Epithelial cell of proximal tubule (primary cell): ENCODE results near the gene FAM170B. TPM values are rescaled to one million over a fixed set of nuclear protein-coding genes. Genes with fewer than 3 reads are reported as not detected.

Experiments
- DNase-seq: peaks from one replicate; pipeline ENCODE4 v3.0.0-alpha.2; 2011; ENCODE audit warnings: low read depth
- H3K4me3 ChIP-seq: 2 replicates; pipeline ENCODE4 v1.5.1; 2011; ENCODE audit warnings: low read depth, mild to moderate bottlenecking, low read length
- CTCF ChIP-seq: conservative IDR thresholded peaks from 2 replicates; pipeline ENCODE4 v1.5.1; 2012; ENCODE audit warnings: low read depth, mild to moderate bottlenecking, low read length
- total RNA-seq: library from RNA; depleted of rRNA; stranded (reverse); fragments of >200 nt; gene quantifications from 2 replicates; pipeline ENCODE4 v1.2.3, GENCODE V29; 2015

Gene FAM170B
- total RNA-seq, 1 donor from 2014 or later = not detected

- TF ChIP-seq CTCF = no peak
- H3K4me3 ChIP-seq = no peak overlapping the region
- DNase-seq = no peak
These were observed 12.9 kb downstream of the FAM170B start for GRCh38 chr10:49120911-49121310.

- H3K4me3 ChIP-seq = no peak overlapping the region
- TF ChIP-seq CTCF = no peak
- peak; percentile 53 for DNase-seq
These were observed 14.1 kb downstream of the FAM170B start for GRCh38 chr10:49119746-49120145.

GRCh38 chr10:49118430-49119074 is 15.3 kb downstream of the FAM170B start:
- no peak for TF ChIP-seq CTCF
- no peak for DNase-seq
- no peak overlapping the region for H3K4me3 ChIP-seq

- H3K4me3 ChIP-seq = no peak overlapping the region
- TF ChIP-seq CTCF = no peak
- peak; percentile 31 for DNase-seq
These were observed 16.3 kb downstream of the FAM170B start for GRCh38 chr10:49117376-49118070.

GRCh38 chr10:49116509-49117375 is 17.1 kb downstream of the FAM170B start:
- DNase-seq = no peak

More at GRCh38 chr10:49116509-49117375, 17.1 kb downstream of the FAM170B start:
- no peak overlapping the region for H3K4me3 ChIP-seq
- TF ChIP-seq CTCF = no peak
